Stimulated activated CD8-positive, alpha-beta memory T cell treated with anti-CD3 and anti-CD28 coated beads, Interleukin-12 subunit alpha, Interleukin-12 subunit beta, amount 100 ng/mL, for 4 hours (primary cell): ENCODE results near the gene SCARF2.

Experiments
- DNase-seq: peaks from one replicate; pipeline ENCODE4 v3.0.0-alpha.2; 2020; ENCODE audit warnings: low read depth

The SCARF2 gene

DNA sequence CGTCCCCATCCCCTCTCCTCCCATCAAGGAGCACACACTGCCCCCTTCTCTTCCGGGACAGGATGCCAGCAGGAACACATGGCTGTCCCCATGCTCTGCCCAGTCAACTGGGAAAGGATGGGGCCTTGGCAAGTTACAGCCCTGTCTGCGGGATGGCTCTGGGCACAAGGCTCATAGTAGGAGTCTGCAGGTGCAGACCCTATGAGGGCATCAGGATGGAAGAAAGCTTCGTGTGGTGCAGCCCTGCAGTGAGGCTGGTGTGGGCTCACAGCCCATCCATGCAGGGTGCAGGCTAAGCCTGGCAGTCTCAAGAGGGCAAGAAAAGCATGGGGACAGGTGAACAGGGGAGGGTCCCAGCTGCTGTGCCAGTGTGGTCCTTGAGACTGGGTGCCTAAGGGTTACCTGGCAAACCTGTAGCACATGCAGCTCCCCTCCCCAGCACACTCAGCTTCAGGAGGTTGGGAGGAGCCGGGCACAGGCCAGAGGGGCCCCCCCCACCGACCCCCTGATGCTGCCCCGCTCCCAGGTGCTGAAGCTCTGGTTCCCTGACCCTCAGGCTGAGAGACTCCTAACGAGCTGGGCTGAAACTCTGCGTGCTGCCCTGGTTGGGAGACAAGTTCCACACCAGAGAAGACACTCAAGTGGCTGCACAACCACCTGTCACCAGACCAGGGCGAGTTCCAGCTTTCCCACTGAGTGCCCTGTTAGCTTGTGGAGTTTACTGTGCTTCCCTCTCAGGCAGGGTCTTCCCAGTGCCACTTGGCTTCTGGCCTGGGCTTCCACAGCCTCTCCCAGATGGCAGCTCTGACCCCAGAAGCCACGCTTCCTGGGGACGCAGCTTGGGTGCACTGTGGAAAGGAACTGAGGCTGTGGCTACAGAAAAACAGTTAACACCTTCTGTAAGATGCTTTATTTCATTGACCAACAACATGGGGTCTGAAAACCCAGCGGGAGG, 3.3 kb upstream of the SCARF2 start:
- no peak for DNase-seq

DNA sequence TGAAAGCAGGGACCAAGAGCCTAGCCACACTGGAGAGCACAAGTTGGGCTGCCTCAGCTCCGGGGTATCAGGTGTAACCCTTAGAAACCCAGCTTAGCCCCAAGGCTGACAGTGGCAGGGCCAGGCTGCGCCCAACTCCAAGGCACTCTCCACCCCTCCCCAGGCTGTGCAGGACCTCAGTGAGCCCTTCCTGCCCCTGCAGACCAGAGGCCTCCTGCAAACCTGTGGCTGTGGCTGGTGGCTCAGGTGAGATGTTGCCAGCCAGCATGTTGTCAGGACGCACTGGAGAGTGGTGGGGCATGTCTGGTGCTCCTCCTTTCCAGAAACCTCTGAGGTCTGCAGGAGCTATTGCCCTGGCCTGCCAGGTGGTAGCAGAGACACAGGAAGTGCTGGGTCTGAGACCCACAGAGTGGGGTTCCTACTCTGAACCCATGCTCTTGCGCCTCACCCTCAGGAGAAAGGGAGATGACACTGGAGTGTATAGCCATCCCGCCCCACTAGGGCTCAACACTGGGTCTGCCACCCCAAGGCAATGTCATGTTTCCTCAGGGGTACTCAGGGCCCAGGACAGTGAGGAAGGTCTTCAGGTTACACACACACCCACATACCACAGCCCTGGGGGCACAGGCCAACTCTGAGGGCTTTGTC, 2.4 kb upstream of the SCARF2 start:
- no peak for DNase-seq

DNA sequence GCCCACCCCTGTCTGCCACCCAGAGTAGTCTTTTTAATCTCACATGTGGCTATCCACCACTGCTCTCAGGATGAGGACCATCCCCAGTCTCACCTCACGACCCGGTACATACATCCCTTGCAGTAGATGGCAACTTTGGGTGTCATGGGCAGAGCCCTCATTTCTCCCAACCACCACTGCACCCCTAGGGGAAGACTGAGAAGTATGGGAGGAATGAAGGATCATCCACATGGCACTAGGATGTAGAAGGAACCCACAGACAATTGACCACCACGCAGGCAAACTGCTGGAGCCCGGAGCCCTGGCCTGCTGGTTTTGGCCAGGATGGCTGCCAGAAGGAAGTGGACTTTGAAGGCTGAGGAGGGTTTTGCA, 1.9 kb upstream of the SCARF2 start:
- DNase-seq = no peak

DNA sequence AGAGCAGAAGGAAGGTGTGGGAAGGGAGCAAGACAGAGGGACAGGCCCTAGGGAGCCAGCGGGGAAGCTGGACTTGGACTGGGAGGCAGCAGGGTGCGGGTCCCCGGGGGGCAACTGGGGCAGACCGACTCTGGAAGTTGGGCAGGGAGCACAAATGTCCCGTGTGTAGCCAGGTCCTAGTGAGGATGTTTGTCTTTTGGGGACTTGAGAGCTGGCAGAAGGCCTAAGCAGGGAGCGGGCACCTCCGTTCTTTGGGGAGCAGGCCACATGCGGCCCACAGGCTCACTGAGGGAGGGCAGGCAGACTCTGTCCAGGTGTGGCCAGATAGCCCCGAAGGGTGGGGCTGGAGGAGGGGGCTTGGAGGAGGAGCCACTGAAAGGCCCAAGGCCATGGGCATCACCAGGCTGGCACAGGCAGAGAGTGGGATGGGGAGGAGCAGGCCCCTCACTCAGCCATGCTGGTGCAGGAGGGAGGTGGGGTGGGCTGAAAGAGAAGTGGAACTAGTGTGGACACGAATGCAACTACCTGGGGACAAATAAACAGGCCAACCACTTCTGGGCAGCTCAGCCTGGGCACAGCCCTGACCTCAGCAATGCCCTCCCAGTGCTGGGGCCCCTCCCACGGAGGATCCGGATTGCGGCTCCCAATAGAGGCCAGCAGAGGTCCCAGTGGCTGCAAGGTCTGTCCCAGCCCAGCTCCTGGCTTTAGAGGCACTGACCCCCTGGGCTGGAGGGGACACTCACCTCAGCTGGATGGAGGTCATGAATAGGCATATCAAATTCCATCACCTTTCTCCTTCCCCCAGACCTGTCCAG, 1.3 kb upstream of the SCARF2 start:
- DNase-seq = no peak

DNA sequence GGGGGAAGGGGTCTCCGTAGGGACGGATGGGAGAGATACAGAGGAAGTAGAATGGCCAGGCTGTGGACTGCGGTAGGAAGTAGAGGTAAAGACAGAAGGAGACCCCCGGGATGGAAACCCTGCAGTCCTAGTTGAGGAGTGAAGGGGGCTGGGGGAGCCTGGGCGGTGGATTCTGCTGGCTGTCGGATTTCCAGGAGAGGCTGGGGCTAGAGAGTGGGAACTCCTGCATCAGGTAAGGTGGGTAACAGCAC, 727 bp upstream of the SCARF2 start:
- DNase-seq = no peak

DNA sequence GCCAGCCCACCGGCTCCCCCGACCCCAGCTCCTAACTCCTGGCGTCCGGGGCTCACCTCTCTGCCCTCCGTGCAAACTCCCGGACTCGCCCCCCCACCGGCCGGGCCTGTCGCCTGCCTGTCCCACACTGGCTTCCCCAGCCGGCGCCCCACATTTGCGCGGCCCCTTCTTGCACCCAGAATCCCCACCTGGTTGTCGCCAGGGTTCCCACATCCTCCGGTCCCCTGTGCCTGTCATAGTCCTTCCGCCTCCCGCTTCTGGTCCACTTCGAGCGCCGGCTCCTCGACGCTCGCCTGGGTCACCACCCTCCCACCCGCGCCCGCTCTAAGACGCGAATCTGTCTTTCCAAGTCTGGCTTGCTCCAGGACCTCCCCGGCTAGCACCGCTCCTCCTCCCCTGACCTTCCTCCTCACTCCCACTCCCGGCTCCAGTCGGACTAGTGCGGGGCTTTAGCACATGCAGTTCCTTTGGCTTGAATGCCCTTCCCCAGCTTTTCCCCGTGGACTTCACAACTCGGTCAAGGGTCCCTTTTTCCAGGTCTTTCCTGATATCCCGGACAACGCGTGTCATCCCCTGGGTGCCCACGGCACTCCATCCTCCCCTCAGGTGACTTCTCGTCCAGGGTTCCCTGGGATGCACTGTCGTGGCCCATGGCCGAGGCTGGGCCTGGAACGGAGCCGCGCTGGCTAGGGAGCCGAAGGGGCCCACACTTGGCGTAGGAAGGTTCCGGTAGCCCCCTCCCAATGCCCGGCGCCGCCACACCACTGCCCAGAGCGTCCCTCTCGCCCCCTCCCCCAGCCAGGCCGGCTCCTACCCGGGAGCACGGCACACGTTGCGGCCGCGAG, 635 bp downstream of the SCARF2 start:
- no peak for DNase-seq

DNA sequence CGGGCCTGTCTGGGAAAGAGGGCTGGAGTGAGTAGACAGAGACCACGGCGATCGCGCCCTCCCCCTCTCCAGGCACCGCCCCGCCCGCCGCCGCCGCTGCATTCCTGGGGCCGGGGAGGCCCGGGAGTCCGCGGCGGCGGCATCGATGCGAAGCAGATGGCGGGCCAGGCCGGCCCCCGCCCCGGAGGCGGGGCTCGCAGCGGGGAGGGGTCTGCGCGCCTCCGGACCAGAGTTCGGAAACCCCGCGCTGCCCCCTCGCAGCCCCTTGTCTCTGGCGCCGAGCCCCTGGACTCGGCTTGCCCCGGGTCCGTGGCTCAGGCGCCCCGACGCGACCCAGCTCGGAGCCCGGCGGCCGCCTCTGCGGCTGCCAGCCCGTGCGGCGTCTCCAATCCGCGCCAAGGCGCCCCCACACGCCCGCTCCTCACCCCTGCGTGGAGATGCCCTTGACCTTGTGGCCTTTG, 1.3 kb downstream of the SCARF2 start:
- DNase-seq = no peak

DNA sequence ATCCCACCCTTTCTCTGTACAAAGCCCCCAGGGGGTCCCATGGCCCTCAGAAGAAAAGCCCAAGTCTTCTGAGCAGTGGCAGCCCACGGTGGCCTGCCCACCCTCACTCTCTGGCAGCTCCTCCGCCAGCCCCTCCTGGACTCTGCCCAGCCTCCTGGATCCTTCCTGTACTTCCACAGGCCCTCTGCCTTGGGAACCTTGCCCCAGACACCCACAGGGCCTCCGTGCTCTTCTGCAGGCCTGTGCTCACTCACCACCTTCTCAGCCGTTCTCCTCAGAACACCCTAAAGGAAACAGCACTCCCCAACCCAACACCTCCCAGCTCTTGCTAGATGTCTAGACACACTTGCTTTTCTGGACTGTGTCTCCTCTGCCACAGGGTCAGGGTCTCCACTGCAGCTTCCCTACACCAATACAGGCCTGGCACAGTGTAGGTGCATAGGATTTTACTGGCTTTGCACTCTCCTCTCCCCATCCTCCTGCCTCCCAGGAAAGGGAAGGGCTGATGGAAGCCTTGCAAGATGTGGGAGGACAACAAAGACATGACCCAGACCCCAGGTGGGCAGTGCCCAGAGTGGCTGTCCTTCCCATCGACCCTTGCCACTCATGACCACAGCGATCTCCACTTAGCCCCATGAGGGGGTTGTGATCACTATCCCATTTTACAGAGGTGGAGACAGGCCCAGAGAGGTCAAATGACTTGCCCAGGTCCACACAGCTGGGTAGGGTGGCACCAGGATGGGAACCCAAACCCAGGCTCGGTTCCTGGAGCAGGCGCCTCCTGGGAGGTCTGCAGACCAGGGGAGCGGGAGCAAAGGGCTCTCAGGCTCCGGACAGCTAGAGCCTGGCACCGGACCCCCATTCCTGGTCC, 2.0 kb downstream of the SCARF2 start:
- DNase-seq = no peak

DNA sequence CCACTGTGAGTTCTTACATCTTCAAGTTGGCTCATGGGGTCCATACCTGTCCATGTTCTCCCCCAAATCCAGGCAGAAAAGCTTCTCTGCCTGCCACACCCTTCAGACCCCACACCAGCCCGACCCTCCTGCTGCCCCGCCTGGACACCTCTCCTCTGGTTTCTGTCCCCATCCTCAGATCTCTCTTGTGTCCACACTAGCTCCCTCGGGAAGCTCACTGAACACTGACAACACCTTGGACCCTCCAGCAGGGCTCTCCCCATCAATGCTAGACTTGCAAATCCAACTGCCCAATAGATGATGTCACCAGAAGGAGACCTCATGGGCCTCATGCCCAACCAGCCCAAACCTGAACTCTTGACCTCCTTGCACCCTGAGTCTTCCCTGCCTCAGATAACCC, 2.9 kb downstream of the SCARF2 start:
- no peak for DNase-seq

DNA sequence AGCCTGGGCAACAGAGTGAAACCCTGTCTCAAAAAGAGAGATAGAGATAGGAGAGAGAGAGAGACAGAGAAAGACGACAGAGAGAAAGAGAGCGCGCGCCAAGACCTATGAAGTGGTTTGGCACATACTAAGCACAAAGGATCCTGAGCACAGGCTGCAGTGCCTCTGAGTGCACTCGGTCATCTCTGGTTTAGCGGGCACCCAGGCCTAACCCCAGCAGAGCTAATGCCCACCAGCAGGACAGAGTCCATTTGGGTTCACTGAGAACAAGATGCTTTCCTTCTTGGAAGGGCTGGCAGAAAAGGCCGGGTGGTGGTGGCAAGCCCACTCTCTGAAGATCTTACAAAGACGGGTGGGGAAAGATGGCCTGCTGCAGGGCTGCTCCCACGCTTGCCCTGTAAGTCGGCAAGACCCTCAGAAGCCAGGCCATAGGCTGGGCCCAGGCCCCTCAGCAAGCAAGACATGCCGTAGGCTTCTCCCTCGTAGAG, 3.3 kb downstream of the SCARF2 start:
- DNase-seq = no peak

DNA sequence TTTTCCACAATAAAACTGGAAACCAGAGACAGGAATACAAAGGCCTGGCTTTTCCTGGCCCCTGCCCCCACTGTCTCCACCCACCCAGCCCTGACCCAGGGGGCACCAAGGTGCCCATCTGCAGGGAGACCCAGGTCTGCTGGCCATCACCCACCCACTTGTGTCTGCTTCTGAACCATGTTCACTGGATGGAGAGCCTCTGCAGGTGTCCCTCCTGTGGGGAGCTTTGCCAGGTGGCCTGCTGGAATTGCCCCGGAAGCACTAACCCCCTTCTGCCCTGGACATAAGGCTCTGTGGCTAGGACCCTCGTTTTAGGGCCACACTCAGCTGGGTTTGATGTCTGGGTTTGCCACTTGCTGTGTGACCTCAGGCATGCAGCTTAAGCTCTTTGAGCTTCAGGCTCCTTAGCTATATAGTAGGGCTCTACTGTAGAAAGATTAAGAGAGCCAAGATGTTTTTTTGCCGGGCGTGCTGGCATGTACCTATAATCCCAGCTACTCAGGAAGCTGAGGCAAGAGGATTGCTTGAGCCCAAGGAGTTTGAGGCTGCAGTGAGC, 3.9 kb downstream of the SCARF2 start:
- DNase-seq = no peak

DNA sequence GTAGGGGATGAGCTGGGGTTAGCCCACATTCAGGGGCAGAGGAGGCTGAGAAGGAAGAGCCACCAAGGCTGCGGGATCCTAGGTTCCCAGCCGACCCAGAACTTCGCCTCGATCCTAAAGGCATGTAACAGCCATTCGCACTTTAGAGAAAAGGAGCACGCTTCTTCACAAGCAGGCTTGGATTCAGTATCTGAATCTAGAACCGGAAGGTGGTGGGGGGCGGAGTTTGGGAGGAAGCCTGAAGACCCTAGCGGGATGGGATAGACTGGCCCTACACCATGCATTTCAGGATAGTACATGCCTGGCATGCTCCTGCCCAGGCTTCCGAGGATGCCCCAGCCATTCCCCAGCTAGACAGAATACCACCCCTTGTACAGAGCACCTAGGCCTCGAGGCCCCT, 4.4 kb downstream of the SCARF2 start:
- DNase-seq = no peak

DNA sequence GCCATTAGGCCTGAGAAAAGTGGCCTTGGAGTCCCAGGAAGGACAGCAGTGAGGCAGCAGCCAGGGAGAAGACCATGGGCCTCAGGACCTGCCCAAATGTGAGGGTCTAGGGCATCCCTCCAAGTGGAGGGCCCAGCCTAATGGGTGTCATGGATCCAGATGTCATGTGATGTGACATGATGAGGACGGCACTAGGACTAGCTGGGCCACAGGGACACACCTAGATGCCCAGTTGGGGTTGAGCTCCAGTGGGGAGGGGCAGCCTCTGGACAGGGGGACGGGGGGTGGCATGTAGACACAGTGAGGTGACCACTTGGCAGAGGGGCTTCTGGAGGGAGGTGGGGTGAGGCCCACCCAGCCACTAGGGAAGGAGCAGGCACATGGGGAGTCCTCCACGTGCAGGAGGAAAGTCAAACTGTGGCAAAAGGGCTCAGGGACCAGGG, 5.4 kb downstream of the SCARF2 start:
- DNase-seq = no peak

DNA sequence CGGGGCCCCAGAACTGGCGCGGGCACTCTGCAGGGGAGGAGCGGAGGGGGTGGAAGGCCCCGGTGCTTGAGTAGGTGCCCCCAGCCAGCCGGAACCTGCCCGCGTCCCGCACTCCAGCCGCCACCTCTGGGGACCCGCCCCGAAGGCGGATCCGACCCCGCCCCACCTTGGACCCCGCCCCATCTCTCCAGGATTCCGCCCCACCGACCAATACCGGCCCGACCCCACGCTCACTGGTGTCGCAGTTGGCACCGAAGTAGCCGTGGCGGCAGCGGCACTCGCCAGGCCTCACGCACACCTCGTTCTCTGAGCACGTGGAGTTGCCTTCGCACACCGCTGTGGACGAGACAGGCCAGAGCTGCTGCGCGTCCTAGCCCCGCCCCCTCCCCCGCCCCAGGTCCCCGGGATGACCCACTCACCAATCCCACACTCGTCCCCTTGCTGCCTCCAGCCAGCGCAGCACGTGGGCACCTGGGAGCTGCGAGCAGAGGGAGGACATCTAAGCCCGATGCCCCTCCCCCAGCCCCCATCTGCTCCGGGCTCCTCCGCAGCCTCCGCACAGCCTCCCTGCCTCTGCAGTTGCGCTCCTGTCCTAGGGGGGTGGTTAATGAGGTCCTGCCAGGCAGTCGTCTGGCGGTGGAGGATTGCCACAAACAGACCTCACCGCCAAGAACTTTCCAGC, 6.0 kb downstream of the SCARF2 start:
- DNase-seq = no peak

DNA sequence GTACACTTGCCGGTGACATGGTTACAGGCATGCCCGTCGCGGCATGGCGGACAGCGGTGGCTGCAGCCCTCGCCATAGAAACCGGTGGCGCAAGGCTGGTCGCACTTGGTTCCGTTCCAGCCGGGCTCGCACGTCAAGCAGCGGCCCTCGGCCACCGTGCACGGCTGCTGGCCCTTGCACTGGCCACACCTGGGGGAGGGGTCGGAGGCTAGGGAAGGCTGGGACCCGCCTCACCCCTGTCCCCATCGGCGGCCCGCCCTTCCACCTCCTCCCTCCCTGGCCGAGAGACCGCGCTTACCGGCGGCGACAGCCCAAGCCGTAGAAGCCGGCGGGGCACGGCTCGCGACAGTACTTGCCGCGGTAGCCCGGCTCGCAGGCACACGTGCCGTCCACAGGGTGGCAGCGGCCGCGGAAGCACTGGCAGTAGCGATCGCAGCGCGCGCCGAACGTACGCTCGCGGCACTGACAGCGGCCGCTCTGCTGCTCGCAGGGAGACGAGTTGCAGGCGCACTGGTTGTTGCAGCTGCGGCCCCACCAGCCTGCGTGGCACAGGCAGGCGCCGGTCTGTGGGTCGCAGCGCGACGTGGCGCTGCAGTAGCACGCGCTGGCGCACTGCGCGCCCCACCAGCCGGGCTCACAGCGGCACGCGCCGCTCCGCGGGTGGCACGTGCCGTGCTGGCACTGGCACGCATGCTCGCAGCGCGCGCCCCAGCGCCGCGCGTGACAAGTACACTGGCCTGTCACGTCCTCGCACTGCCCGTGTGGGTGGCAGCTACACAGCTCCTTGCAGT, 6.7 kb downstream of the SCARF2 start:
- peak; percentile 22 for DNase-seq

DNA sequence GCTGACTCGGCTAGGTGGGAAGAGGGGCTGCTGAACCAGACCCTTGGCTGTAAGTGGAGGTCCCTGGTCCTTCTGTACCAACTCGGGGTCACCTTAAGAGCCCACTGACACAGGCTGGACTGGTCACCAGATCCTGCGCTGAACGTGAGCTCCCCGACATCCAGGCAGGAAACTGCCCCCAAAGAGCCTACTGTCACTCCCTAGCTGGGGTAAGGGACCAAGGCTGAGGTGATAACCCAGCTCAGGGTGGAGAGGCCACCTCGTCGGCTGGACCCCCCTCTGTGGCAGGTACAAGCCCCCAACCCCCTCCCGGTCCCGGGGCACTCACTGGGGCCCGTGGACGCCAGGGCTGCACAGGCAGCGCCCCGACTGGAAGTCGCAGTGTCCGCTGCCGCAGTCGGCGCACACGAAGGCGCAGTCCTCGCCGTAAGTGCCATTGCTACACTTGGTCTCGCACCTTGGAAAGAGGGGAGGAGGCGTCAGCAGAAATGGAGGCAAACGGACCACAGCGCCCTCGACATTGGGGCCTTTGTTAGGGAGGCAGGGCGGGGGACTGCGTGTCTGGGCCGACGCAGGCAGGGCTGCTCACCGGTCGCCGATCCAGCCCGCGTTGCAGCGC, 7.4 kb downstream of the SCARF2 start:
- no peak for DNase-seq

DNA sequence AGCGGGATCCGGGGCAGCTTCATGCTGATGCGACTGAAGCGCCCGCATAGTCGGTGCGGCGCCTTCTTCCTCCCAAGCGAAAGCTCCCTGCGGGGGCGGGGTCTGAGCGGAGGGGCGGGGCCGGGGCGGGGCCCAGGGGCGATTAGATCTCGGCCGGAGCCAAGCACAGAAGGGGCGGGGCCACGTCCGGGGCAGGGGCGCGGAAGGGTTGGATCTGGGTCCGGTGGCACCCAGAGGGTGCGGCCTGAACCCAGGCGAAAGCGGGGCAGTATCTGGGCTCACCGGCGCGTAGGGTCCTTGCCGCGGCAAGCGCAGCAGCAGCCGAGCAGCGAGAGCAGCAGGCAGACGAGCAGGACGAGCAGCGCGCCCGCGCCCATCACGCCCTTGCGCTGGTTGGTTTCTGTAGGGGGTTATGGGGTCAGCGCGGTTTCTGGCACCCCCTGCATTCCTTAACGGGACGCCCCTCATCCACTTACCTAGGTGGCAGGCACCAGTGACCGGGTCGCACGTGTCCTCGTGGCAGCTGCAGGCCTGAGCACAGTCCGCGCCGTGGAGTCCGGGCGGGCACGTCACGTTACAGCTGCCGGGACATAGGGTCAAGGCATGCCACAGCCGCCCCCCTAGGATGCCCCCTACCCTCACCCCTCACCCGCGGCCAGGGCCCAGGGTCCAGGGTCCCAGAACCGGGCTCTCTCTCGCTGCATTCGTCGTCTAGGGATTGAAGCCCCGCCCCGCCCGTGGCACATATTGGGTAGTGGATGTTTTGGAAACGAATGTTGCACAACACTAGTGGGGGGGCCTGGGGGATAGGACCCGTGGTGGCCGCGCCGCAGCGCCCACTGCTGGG, 8.1 kb downstream of the SCARF2 start:
- DNase-seq = peak; percentile 66
